NCI-H2196 (cell line): ENCODE measurements around the gene GPR183.

Experiments used
- DNase-seq: peaks from one replicate; lab custom pipeline; 2025; ENCODE audit not compliant: unreplicated experiment; lab: John Stamatoyannopoulos, UW

The GPR183 gene

DNA sequence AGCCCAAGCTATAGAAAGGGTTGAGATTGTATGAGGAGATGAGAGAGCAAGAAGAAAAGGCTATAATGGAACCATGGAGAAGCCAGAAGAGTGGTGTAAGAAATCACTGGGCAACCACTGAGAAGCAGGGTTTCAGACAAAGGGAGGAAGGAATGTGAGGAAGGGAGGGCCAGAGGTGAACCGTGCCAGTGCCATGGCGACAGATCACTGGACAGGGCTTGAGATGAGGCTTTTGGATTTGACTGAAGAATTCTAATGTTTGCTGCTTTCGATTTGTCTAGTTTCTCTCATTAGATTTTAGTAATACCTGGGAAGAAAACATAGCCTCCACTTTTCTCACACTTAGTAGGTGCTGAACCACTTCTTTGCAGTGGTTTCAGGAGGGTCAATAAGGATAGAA, 6.3 kb upstream of the GPR183 start:
- DNase-seq: no peak

- no peak for DNase-seq
Measured at GRCh38 chr13:99312493-99312883, 5.3 kb upstream of the GPR183 start.

DNA sequence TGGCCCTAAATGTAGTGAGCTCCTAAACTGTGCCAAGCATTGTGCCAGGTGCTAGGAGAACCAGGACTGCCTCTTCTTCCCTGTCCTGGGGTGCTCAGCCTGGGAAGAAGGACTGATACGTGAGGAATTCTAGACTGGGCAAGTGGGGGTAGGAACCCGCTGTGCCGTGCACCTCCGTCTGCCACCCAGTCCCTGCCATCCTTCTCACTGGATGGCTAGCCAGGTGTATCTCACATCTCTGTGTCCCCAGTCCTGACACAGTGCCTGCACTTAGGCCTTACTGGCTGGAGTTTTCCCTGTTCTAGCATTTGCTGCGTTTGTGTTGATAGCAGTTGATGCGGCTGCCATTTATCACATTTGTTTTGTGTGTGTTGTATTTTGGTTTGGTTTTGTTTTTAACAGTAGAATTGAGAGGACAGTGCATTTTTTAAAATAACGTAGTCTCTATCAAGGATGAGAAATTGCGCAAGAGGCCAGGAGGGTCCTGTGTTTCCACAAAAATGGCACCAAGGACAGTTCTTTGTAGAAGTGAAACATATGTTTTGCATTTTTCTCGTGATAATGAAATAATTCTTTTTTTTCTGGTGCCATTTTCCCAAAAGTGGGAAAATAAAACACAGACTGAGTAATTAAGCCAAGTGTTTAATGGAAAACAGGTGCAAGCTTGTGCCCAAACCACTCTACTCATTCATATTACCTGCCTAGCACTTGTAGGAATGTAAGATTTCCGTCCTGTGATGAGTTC, 4.7 kb upstream of the GPR183 start:
- no peak for DNase-seq

- no peak for DNase-seq
Measured at GRCh38 chr13:99311137-99311536, 3.9 kb upstream of the GPR183 start.

DNA sequence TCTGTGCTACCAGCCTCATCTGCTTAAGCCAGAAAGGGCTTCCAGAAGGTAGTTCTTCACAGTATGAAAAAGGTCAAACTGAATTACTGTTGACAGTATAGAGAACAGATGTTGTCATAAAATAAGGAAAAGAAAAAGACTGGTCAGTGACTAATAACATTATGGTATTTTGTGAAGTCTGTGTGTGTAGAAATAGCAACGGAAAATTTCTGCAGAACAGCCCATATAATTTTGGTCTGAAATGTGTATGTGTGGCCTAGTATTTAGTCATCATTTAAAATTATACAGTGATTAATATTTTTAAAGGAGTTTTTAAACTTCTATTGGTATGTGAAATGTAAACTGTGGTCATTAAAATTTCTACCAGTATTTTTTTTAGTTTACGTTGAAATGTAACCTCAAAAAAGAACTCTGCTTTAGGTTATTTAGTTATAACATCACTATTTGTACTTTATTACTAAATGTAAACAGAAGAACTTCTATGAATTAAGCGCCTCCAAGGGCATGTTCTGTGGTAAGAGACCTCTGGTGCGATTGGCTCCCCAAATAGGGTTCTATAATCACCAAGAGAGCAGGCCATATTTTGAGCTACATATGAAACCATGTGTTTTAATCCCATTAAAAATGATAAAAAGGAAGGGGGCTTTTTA, 3.3 kb upstream of the GPR183 start:
- DNase-seq: no peak

- DNase-seq: no peak
Measured at GRCh38 chr13:99308471-99309087, 1.4 kb upstream of the GPR183 start.

DNA sequence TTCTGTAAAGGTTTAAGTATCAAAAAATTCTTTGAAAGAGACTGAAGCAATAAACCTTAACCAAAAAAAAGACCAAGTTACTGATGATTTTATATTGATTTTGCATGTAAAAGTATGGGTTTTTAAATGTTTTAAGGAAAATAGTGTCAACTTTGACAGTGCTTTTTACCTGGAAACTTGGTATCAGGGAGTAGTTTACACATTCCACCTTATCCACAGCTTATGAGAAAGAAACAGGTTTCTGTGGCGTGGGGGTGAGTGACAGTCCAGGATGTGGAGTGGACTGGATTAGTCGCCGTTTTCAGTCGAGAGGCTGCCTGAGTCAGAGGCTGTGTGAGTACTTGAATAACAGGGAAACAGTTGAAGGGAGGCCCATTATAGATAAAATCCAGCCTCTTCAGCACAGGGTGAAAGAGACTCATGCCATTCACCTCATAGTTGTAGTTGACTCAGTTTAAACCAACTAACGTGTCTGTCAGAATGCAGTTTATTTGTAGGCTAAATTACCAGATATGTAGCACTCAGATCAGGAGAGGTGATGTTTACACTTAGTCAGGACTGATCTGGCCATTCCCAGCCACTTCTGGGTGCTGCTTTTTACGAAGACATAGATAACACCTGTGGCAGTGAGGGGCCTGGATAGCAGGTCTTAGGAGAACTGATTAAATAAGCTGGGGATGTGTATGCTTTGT, 595 bp upstream of the GPR183 start:
- no peak for DNase-seq

GRCh38 chr13:99305566-99305965, 1.6 kb downstream of the GPR183 start:
- DNase-seq: no peak

DNA sequence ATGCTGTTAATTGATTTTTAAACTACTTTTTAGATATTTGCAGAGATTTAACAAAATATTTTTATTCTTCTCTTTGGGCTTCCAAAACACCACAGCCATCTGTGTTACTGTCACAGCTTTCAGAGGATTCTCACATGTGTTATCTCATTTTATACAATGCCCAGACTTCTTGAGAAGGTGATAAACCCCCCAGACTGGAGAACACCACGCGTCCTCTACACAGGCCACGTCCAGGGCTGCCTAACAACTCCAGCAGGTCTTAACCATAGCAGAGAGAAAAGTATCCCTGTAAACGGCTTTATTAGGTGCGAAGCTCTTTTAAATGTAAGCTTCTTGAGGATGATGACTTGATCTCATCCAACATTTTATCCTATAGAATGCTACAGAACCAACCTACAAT, 2.0 kb downstream of the GPR183 start:
- no peak for DNase-seq

GRCh38 chr13:99304541-99304940, 2.7 kb downstream of the GPR183 start:
- DNase-seq: no peak

- DNase-seq: no peak
Measured at GRCh38 chr13:99303863-99304521, 3.2 kb downstream of the GPR183 start.

- no peak for DNase-seq
Measured at GRCh38 chr13:99302637-99303505, 4.3 kb downstream of the GPR183 start.

DNA sequence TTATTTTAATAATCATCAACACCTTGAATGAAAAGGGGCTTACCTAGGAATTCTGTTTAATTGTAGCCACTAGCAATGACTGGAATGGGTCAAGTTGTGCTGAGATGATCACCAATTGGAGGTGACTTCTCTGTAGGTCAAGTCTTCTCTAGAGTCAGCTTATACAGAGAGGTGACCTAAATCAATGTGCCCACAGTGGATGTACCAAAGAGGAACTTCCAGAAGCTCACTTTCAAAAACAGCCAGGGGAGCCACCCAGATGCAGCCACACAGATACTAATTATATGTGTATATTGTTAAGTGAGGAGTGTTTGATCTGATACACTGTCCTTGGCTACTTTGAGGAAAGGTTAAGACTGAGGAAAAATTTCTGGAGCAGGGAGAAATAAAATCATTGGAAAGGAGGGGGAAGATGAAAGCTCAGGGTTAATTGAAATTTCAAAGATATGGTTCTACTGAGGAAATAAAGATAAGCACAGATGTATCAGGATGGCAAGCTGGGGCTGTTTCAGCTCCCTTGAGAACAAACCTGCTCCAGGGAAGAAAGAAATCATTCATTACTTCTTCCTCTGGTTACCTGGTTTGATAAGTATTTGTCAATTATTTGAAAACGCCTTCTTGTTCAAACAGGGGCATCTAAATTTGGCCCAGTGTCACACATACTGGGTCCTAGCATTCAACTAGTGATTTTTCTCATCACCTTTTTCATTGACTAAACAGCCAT, 5.1 kb downstream of the GPR183 start:
- DNase-seq: no peak

- DNase-seq: no peak
Measured at GRCh38 chr13:99301056-99301838, 6.0 kb downstream of the GPR183 start.

- no peak for DNase-seq
Measured at GRCh38 chr13:99299920-99300341, 7.3 kb downstream of the GPR183 start.

- DNase-seq: no peak
Measured at GRCh38 chr13:99299256-99299919, 7.8 kb downstream of the GPR183 start.

- DNase-seq: no peak
Measured at GRCh38 chr13:99298056-99298455, 9.1 kb downstream of the GPR183 start.

- DNase-seq: no peak
Measured at GRCh38 chr13:99297331-99297730, 9.9 kb downstream of the GPR183 start.
